ENCODE data around the gene BNC2.

BNC2 gene

GRCh38 chr9:16659096-16659495 is 211.4 kb downstream of the BNC2 start:
- no peak for TF ChIP-seq TAF1 (IDR thresholded peaks at IDR 0.05; ENCODE audit: borderline replicate concordance, low read depth, low read length)
- no peak for TF ChIP-seq POLR2AphosphoS5 (IDR thresholded peaks at IDR 0.05; ENCODE audit: low read depth, low read length)
- TF ChIP-seq POLR2A (IDR thresholded peaks at IDR 0.05; ENCODE audit: low read depth, low read length) = no peak
- no peak for DNase-seq (ENCODE audit: insufficient read length)
- no peak for FAIRE-seq

- no peak for DNase-seq (ENCODE audit: insufficient read length)
- no peak for FAIRE-seq
- TF ChIP-seq POLR2AphosphoS5 (IDR thresholded peaks at IDR 0.05; ENCODE audit: low read depth, low read length) (no peak), TAF1 (IDR thresholded peaks at IDR 0.05; ENCODE audit: borderline replicate concordance, low read depth, low read length) (no peak), POLR2A (IDR thresholded peaks at IDR 0.05; ENCODE audit: low read depth, low read length) (no peak)
Measured at GRCh38 chr9:16656432-16657169, 213.9 kb downstream of the BNC2 start.

GRCh38 chr9:16654596-16655126 is 215.8 kb downstream of the BNC2 start:
- DNase-seq (ENCODE audit: insufficient read length) = no peak
- FAIRE-seq = peak; percentile 40
- TF ChIP-seq POLR2AphosphoS5 (IDR thresholded peaks at IDR 0.05; ENCODE audit: low read depth, low read length) (no peak), TAF1 (IDR thresholded peaks at IDR 0.05; ENCODE audit: borderline replicate concordance, low read depth, low read length) (no peak), POLR2A (IDR thresholded peaks at IDR 0.05; ENCODE audit: low read depth, low read length) (no peak)

- FAIRE-seq (no peak), DNase-seq (ENCODE audit: insufficient read length) (no peak)
- no peak for TF ChIP-seq TAF1 (IDR thresholded peaks at IDR 0.05; ENCODE audit: borderline replicate concordance, low read depth, low read length)
- no peak for TF ChIP-seq POLR2AphosphoS5 (IDR thresholded peaks at IDR 0.05; ENCODE audit: low read depth, low read length)
- TF ChIP-seq POLR2A (IDR thresholded peaks at IDR 0.05; ENCODE audit: low read depth, low read length) = no peak
Measured at GRCh38 chr9:16653491-16654399, 216.7 kb downstream of the BNC2 start.

- TF ChIP-seq TAF1 (IDR thresholded peaks at IDR 0.05; ENCODE audit: borderline replicate concordance, low read depth, low read length) (no peak), POLR2A (IDR thresholded peaks at IDR 0.05; ENCODE audit: low read depth, low read length) (no peak), POLR2AphosphoS5 (IDR thresholded peaks at IDR 0.05; ENCODE audit: low read depth, low read length) (no peak)
- no peak for DNase-seq (ENCODE audit: insufficient read length)
- FAIRE-seq = no peak
Measured at GRCh38 chr9:16652582-16652981, 217.9 kb downstream of the BNC2 start.

- FAIRE-seq (peak; percentile 36), DNase-seq (ENCODE audit: insufficient read length) (no peak)
- TF ChIP-seq POLR2A (IDR thresholded peaks at IDR 0.05; ENCODE audit: low read depth, low read length) (no peak), POLR2AphosphoS5 (IDR thresholded peaks at IDR 0.05; ENCODE audit: low read depth, low read length) (no peak), TAF1 (IDR thresholded peaks at IDR 0.05; ENCODE audit: borderline replicate concordance, low read depth, low read length) (no peak)
Measured at GRCh38 chr9:16651446-16651964, 219.0 kb downstream of the BNC2 start.

GRCh38 chr9:16645970-16646369 is 224.5 kb downstream of the BNC2 start:
- FAIRE-seq (no peak), DNase-seq (ENCODE audit: insufficient read length) (no peak)
- no peak for TF ChIP-seq TAF1 (IDR thresholded peaks at IDR 0.05; ENCODE audit: borderline replicate concordance, low read depth, low read length)
- no peak for TF ChIP-seq POLR2A (IDR thresholded peaks at IDR 0.05; ENCODE audit: low read depth, low read length)
- no peak for TF ChIP-seq POLR2AphosphoS5 (IDR thresholded peaks at IDR 0.05; ENCODE audit: low read depth, low read length)

- FAIRE-seq (no peak), DNase-seq (ENCODE audit: insufficient read length) (no peak)
- TF ChIP-seq POLR2A (IDR thresholded peaks at IDR 0.05; ENCODE audit: low read depth, low read length) = no peak
- TF ChIP-seq TAF1 (IDR thresholded peaks at IDR 0.05; ENCODE audit: borderline replicate concordance, low read depth, low read length) = no peak
- TF ChIP-seq POLR2AphosphoS5 (IDR thresholded peaks at IDR 0.05; ENCODE audit: low read depth, low read length) = no peak
Measured at GRCh38 chr9:16642421-16643109, 227.9 kb downstream of the BNC2 start.

GRCh38 chr9:16640649-16641048 is 229.8 kb downstream of the BNC2 start:
- no peak for TF ChIP-seq POLR2AphosphoS5 (IDR thresholded peaks at IDR 0.05; ENCODE audit: low read depth, low read length)
- no peak for TF ChIP-seq POLR2A (IDR thresholded peaks at IDR 0.05; ENCODE audit: low read depth, low read length)
- TF ChIP-seq TAF1 (IDR thresholded peaks at IDR 0.05; ENCODE audit: borderline replicate concordance, low read depth, low read length) = no peak
- FAIRE-seq (no peak), DNase-seq (ENCODE audit: insufficient read length) (no peak)

GRCh38 chr9:16639644-16640043 is 230.8 kb downstream of the BNC2 start:
- FAIRE-seq = no peak
- TF ChIP-seq TAF1 (IDR thresholded peaks at IDR 0.05; ENCODE audit: borderline replicate concordance, low read depth, low read length) = no peak
- TF ChIP-seq POLR2AphosphoS5 (IDR thresholded peaks at IDR 0.05; ENCODE audit: low read depth, low read length) = no peak
- TF ChIP-seq POLR2A (IDR thresholded peaks at IDR 0.05; ENCODE audit: low read depth, low read length) = no peak

GRCh38 chr9:16637911-16638310 is 232.6 kb downstream of the BNC2 start:
- FAIRE-seq (no peak), DNase-seq (ENCODE audit: insufficient read length) (no peak)
- TF ChIP-seq POLR2AphosphoS5 (IDR thresholded peaks at IDR 0.05; ENCODE audit: low read depth, low read length) = no peak
- TF ChIP-seq TAF1 (IDR thresholded peaks at IDR 0.05; ENCODE audit: borderline replicate concordance, low read depth, low read length) = no peak
- TF ChIP-seq POLR2A (IDR thresholded peaks at IDR 0.05; ENCODE audit: low read depth, low read length) = no peak

More at GRCh38 chr9:16639644-16640043, 230.8 kb downstream of the BNC2 start:
- DNase-seq (ENCODE audit: insufficient read length) = no peak

Data from GM12892 (cell line).